GM03348 (cell line): Measurements from ENCODE around the gene TPRG1.

Source experiments
- DNase-seq: peaks from one replicate; pipeline ENCODE4 v3.0.0; 2012; ENCODE audit warnings: low spot score

The TPRG1 gene

DNA sequence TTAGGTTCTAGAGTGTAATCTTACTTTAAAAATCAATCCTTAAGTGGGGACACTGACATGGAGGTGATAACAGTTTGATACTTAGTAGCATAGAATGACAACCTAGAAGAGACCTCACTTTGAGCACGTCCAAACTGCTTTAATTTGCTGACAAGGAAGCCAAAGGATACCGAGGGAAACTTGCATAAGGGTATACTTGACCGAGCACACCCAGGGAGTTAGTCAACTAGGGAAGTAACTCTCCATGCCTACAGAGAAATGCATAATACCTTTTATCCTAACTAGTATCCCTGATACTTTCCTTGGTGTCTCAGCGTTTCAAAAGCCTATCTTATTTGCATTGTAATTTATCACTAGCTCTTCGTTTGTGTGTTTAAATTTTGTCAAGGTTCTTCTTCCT is 5.5 kb upstream of the TPRG1 start:
- no peak for DNase-seq

- DNase-seq = no peak
Measured at GRCh38 chr3:189167027-189167766, 4.6 kb upstream of the TPRG1 start.

DNA sequence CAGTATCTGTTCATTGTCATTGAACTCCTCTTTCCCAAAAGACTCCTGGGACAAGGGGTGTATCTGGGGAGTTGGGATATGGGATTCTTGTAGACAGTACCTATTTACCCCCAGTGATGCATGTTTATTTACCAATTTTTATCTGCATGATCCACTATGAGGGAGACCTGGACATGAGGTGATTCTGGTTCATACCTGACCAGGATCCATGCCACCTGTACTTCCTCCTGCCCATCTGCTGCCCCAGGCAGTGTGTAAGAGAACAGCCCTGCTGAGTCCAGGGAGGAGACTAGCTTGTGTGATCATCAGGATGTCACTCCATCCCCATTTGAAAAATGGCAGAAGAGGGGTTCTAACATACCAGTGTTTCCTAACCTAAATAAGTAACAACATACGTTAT is 3.1 kb upstream of the TPRG1 start:
- no peak for DNase-seq

DNA sequence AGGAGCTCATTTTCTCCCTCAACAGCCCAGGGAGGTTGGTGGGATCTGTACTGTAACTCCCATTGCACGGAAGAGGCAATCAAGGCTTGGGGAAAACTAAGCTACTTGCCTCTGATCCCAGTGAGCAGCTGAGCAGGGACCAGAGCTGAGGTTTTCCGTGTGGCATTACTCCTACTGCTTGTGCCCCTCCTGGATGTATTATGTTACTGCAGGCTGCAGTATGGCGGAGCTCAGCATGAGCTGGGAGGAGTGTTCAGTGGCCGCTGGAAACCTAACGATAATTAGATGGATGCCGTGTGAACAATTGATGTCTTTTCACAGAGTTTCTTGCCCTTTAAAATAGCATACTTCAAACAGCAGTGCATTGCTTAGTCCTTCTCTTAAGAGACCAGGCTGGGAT is 2.0 kb upstream of the TPRG1 start:
- no peak for DNase-seq

- DNase-seq = no peak
Measured at GRCh38 chr3:189170559-189170958, 1.2 kb upstream of the TPRG1 start.

GRCh38 chr3:189172668-189173419 is 1.1 kb downstream of the TPRG1 start:
- no peak for DNase-seq

- no peak for DNase-seq
Measured at GRCh38 chr3:189184566-189184965, 12.8 kb downstream of the TPRG1 start.

DNA sequence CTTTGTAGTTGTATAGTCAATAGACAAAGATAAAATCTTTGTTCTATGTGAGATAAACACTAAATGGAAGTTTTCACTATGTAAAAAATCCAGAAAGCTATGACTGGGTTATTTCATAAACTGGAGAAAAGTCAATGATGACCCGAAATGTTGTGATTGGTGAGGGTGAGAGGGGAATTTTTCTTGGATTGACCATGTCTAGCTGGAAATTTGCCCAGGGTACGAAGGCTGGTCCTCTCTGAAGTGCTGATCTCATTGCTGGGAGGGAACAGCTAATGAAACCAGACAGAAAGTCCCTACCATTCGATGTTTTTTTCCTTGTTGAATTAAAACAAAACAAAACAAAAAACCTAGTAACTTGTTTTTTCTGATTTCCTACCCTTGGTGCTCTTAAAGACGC is 14.3 kb downstream of the TPRG1 start:
- DNase-seq = peak; percentile 24

GRCh38 chr3:189188466-189188865 is 16.7 kb downstream of the TPRG1 start:
- no peak for DNase-seq

GRCh38 chr3:189192725-189193124 is 21.0 kb downstream of the TPRG1 start:
- no peak for DNase-seq

DNA sequence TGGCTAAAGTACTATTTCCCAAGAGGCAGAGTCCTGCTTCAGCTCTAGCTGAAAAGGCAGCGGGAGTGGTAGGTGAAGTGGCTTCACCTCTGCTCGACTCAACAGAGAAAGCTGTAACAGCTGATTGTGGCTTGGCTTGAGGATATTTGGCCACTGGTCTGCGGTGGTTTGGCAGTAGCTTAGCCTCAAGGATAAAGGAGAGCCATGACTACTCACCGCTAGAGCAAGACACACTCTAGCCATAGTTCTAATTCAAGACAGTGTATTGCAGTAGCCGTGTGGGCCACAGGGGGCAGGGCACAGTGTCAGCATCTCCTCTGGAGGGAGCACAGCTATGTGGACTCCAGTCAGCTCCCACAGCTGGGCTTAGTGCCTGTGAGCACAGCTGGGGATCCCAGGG is 23.5 kb downstream of the TPRG1 start:
- DNase-seq = no peak

DNA sequence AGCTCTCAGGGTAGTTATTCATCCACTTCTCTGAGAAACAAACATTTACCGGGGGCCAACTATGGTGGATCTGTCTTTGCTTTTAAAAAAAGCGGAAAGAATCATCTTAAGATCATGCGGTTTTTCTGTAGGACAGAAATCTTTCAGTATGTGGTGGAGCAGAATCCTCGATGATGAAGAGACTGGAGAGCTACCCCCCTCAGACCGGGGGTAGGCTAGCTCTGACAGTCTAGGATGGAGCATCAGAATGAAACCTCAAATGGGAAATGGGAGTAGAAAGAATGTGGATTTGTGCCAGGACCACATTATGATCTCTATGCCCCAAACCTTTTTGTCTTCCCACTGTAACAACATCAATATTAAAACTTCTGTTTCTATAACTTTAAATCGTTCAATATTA is 30.3 kb downstream of the TPRG1 start:
- DNase-seq = no peak

GRCh38 chr3:189202583-189202982 is 30.8 kb downstream of the TPRG1 start:
- DNase-seq = no peak

DNA sequence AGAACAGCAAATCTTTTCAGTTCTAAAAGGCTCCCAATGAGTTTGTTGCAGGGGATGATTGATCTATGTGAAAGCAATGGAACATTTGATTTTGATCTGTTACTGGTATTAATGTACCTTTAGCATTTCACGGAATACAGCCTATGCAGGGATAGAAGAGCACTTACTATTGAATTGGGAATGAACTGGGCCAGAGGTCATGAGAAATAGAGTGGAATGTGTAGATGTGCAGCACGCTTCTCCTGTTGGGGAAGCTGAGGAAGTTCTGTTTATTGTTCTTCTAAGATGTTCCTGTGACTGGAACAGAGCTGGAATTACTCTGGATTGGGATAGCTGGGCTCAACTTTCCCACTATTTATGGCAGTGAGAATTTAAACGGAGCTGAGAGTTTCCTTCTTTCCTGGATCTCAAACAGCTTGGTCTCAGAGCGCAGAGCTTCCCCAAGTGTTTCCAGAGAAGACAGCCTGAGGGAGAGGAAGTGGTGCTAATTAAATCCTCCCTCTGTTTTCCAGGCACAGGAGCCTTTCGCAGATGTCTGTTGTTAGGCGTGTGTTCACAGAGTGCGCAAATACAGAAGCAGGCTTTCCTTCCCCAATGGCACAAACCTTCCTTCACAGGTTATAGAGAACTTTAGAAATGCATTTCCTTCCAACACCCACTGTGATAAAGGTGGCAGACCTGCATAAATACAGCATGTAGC is 32.5 kb downstream of the TPRG1 start:
- peak; percentile 25 for DNase-seq

DNA sequence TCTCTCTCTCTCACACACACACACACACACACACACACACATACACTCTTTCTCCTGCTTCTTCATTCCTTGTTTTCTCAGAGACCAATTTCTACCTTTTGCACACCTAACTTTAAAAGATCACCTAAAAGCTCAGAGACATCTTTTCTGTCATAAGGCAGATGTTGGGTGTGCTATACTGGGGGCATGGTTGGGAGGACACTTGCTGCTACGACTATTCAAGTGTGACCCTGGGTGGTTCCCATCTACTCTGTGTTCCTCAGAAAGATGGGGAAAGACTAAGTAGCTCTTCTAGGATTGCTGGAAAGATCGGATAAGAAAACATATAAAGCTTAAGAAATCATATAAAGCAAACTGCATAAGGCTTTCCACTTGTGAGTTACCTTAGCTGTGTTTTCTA is 33.2 kb downstream of the TPRG1 start:
- DNase-seq = no peak

DNA sequence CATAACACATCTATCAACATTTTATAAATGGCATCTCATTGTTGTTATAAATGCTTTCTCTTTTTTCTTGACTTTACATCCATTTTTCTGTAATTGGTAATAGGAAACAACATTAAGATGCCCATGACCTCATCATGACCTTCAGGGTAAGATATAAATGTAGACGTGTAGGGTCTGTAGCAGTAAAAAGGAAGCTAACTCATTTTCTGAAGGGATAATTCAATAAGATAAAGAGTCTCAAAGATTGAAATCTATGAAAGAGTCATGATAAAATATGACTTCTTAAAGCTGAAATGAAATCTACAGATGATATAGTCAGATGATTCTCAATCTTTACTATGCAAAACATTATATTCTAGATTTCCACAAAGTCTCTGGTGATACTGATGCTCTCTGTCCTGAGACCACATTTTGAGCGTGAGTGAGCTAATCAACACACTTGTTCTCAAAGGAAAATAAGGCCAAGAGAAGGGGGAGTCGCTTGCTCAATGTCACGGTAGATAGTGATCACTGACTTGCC is 38.5 kb downstream of the TPRG1 start:
- DNase-seq = no peak

DNA sequence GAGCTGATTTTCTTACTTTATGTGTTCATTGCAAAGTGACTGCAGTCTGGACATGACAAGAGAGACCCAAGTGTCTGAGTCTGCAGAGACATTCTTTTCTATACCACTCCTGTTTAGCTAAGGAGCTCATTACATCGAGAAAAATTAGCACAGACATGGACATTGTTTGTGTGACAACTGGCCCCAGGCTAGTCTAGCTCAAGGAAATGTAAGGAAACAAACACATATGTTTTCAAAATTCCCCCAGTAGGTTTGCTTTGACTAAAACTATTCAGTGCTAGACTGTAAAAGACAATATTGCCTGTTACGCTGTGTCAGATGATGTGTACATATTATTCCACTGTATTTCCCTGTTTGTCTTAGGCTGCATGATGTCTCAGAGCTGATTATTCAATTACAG is 40.9 kb downstream of the TPRG1 start:
- no peak for DNase-seq

GRCh38 chr3:189214651-189215050 is 42.9 kb downstream of the TPRG1 start:
- no peak for DNase-seq

GRCh38 chr3:189222927-189223636 is 51.3 kb downstream of the TPRG1 start:
- DNase-seq = no peak

DNA sequence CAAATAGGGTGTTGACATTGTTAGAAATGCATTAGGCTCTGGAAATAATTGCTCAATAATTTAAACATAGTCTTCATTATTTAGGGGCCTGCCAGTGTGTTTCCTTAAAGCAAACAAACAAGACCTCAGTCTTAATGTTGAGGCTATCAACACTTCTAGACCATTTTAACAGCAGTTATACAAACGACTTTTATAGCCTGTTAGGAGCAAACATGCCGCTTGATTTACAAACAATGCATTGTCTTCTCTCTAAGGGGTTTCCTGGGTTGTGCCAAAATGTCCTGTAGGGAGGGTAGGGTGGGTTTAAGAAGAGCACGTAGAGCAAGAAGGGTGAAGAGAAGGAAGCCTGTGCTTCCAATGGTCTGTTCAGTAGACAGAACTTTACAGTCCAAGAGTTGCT is 53.7 kb downstream of the TPRG1 start:
- no peak for DNase-seq

DNA sequence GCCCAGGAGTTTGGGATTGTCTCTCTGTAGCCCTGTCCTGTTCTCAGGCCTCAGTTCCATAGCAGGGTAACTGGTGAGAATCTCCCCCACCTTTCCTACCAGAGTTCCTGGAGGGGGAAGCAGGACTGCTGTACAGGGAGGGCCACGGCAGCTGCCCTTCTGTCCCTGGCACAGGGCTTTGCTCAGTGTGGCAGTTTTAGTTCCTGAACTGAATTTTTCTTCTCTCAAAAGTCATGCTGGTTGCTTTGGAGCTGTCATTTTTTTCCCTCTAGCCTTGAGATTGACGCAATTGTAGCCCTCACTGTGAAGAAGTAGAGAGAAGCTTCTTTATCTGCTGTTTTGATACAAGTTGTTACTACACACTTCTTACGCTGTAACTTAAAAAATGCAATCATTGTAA is 55.5 kb downstream of the TPRG1 start:
- DNase-seq = no peak

- no peak for DNase-seq
Measured at GRCh38 chr3:189229196-189229828, 57.5 kb downstream of the TPRG1 start.
